ENCODE results near the gene VTN.

- TF ChIP-seq CTCF (IDR thresholded peaks at IDR 0.05) (no peak), POLR2A (IDR thresholded peaks at IDR 0.05) (no peak), EP300 (IDR thresholded peaks at IDR 0.05) (no peak)
These were observed 37.2 kb upstream of the VTN start for GRCh38 chr17:28407130-28407973.

Data from stomach (tissue), 4 donors.